ENCODE data around the gene ZNF501. TPM values are rescaled to one million over a fixed set of nuclear protein-coding genes. Genes with fewer than 3 reads are reported as not detected.

ZNF501 gene
- 1 to 10 TPM; 1.0 to 9.9 (median 4.1) TPM for total RNA-seq

DNA sequence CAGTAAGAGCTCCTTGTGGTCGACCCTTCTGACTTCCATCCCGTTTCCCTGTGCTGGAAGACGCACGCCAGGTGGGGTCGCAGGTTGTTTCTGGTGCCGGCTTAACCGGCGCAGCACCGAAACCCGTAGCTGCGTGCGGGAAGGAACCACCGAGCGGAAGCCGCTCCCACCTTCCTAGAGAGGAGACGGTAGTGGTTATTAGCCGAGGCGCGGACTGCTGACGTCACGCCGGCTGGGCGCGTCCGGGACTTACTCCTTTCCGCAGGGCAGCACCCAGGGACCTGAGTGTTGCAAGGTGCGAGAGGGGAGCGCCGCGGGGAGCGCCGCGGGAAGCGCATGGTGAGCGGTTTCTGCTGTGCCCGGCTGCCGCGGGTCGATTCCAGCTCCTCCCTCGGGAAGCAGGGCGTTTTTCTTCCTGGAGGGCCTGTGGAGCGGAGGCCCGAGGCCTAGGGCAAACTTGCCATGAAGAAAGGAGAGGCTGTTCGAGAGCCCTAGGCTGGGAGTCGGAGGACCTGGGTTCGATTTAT is at the start of gene ZNF501:
ZNF501 (plus strand) TSS at position 252 of the 527 bp plus-strand sequence. CDS start 4,787 bp downstream, outside the sequence.
- TF ChIP-seq, protein P1, sequence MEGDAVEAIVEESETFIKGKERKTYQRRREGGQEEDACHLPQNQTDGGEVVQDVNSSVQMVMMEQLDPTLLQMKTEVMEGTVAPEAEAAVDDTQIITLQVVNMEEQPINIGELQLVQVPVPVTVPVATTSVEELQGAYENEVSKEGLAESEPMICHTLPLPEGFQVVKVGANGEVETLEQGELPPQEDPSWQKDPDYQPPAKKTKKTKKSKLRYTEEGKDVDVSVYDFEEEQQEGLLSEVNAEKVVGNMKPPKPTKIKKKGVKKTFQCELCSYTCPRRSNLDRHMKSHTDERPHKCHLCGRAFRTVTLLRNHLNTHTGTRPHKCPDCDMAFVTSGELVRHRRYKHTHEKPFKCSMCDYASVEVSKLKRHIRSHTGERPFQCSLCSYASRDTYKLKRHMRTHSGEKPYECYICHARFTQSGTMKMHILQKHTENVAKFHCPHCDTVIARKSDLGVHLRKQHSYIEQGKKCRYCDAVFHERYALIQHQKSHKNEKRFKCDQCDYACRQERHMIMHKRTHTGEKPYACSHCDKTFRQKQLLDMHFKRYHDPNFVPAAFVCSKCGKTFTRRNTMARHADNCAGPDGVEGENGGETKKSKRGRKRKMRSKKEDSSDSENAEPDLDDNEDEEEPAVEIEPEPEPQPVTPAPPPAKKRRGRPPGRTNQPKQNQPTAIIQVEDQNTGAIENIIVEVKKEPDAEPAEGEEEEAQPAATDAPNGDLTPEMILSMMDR (IDR thresholded peaks at IDR 0.05): no peak
- peak in 1 of 2 donors; percentile 33 for TF ChIP-seq POLR2A (IDR thresholded peaks at IDR 0.05)

DNA sequence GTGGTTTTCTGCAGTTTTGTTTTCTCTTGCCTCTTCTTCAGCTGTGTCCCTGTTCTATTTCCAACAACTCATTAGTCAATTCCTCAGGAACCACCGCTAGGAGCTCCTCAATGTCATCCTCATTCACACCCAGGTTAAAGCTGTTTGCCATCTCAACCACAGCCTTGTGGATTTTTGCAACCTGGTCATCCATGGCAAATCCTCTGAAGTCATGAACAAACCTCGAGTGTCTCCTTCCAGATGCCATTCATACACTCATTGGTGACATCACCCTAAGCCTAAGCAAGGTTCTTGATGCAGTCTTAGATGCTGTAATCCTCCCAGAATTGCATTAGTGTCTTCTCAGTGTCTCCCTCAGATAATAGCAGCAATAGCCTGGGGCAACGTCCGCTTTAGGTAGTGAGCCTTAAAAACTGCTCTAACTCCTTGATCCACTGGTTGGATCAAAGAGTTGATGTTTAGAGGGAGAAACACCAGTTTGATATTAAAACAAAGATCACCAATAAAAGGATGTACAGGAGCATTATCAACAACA is 48.4 kb upstream of the ZNF501 start:
- peaks cover 0 to 5% (median 0%) of the 10 kb centered on the region in 4 donors for H3K4me1 ChIP-seq
- H3K36me3 ChIP-seq: no peaks in the 10 kb centered on the region
- no peak for DNase-seq
- peaks cover 0 to 6% (median 0%) of the 10 kb centered on the region in 4 donors for H3K9me3 ChIP-seq
- no peak overlapping the region for H3K27ac ChIP-seq
- no peaks in the 10 kb centered on the region for H3K27me3 ChIP-seq
- no peak overlapping the region for H3K4me3 ChIP-seq
- TF ChIP-seq POLR2A (IDR thresholded peaks at IDR 0.05): no peak
- TF ChIP-seq, protein P1 (IDR thresholded peaks at IDR 0.05): no peak

More for the DNA sequence above, at the start of gene ZNF501:
- Histone ChIP-seq H3K27me3 (no peaks in the 10 kb centered on the region), H3K4me1 (no peaks in the 10 kb centered on the region), H3K9me3 (peaks cover 0 to 60% (median 17%) of the 10 kb centered on the region in 4 donors), H3K4me3 (peak within 1 kb of the TSS; percentile 40 to 80 (median 64)), H3K36me3 (peaks cover 0 to 32% (median 0%) of the 10 kb centered on the region in 3 donors), H3K27ac (peak within 1 kb of the TSS in 3 of 4 donors; percentile 46 to 51 (median 47))
- DNase-seq: peak; percentile 91 to 97 (median 97)

DNA sequence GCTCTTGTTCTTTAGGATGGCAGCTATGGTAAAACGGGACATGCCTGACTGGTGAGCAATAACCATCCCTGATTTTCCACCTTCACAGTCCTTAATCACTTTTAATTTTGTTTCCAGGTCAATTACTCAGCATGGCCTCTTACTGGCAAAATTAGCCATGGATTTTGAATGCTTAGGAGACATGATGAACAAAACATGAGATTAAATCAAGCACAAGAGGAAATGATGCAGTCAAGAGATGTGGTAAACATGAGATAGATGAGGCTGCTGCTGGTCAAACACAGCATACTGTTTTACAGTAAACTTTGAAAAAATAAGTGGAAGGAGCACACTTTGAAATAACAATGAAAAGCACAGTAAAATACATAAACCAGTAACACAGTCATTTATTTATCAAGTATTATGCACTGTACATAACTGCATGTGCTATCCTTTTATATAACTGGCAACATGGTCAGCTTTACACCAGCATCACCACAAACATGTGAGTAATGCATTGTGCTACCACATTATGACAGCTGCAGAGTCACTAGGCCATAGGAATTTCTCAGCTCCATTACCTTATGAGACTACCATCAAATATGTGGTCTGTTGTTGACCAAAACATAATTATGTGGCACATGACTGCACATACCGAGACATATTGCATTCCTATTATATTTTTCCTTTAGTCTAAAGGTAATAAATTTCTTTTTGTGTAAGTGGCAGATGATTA is 47.1 kb upstream of the ZNF501 start:
- no peak for TF ChIP-seq POLR2A (IDR thresholded peaks at IDR 0.05)
- TF ChIP-seq, protein P1 (IDR thresholded peaks at IDR 0.05): no peak
- H3K27me3 ChIP-seq: no peaks in the 10 kb centered on the region

DNA sequence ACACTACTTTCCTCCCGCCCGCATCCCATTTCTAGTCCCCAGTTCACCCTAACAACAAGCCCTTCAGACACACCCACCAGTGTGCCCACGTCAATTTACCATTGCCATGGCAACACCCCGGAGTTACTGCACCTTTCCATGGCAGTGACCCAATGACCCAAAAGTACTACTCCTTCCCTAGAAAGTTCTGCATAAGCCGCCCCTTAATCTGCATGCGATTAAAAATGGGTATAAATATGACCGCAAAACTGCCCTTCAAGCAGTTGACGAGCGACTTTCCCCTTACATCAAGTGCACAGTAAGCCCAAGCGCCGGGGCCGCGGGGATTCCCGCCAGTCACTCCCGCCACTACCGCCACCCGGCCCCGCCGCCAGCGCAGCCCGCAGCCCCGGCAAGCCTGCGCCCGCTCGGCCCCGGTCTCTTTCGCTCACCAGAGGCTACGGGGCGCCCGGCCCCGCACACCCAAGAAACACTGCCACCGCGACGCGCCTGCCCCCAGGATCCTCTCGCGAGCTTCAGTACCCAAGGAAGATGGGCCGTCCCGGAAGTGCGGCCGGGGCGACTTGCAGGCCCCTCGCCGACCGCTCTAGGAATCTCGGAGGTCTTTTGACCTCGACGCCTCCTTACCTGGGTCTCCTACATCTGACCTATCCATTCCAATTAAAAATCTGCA is 44.2 kb upstream of the ZNF501 start:
- peak overlapping the region; percentile 58 to 76 (median 65) for H3K4me3 ChIP-seq
- no peaks in the 10 kb centered on the region for H3K36me3 ChIP-seq
- H3K4me1 ChIP-seq: peaks cover 0 to 5% (median 0%) of the 10 kb centered on the region in 4 donors
- no peaks in the 10 kb centered on the region for H3K27me3 ChIP-seq
- peaks cover 0 to 3% (median 0%) of the 10 kb centered on the region in 4 donors for H3K9me3 ChIP-seq
- TF ChIP-seq, protein P1 (IDR thresholded peaks at IDR 0.05): no peak
- TF ChIP-seq POLR2A (IDR thresholded peaks at IDR 0.05): no peak
- peak overlapping the region in 1 of 4 donors; percentile 55 for H3K27ac ChIP-seq
- peak; percentile 74 to 84 (median 74) for DNase-seq

More for the DNA sequence above, 47.1 kb upstream of the ZNF501 start:
- Histone ChIP-seq H3K9me3 (peaks cover 0 to 6% (median 0%) of the 10 kb centered on the region in 4 donors), H3K27ac (no peak overlapping the region), H3K36me3 (no peaks in the 10 kb centered on the region), H3K4me1 (peaks cover 0 to 5% (median 0%) of the 10 kb centered on the region in 4 donors), H3K4me3 (no peak overlapping the region)
- DNase-seq: no peak

DNA sequence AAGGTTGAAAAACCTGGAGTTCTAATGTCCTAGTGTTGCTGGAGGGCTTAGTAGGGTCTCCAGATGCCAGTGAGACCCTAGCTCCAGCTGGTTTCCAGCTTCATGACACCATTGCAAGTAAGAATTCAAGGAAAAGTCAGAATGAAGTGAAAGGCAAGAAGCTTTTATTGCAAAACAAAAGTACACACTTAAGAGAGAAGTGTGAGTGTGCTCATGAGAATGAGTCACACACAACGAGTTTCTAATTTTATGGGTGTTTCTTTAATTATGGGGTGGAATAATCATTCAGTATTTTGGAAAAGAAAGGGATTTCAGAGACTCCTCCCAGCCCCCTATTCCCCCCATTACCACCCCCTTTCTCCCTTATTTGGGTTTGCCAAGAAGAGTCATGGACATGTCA is 41.5 kb upstream of the ZNF501 start:
- Histone ChIP-seq H3K4me1 (peaks cover 0 to 5% (median 0%) of the 10 kb centered on the region in 4 donors), H3K27ac (no peak overlapping the region), H3K4me3 (no peak overlapping the region), H3K27me3 (no peaks in the 10 kb centered on the region), H3K36me3 (no peaks in the 10 kb centered on the region), H3K9me3 (no peaks in the 10 kb centered on the region)
- no peak for TF ChIP-seq POLR2A (IDR thresholded peaks at IDR 0.05)
- TF ChIP-seq, protein P1 (IDR thresholded peaks at IDR 0.05): no peak
- no peak for DNase-seq

All from Peyer's patch (tissue), 4 donors.